ENCODE measurements around the gene OPN3. TPM values are rescaled to one million over a fixed set of nuclear protein-coding genes. Genes with fewer than 3 reads are reported as not detected.
A peak's percentile ranks its signal among the peaks of the same experiment; 100 is the strongest.

The OPN3 gene
- total RNA-seq, 1 donor from 2014 or later: 32.1 TPM

DNA sequence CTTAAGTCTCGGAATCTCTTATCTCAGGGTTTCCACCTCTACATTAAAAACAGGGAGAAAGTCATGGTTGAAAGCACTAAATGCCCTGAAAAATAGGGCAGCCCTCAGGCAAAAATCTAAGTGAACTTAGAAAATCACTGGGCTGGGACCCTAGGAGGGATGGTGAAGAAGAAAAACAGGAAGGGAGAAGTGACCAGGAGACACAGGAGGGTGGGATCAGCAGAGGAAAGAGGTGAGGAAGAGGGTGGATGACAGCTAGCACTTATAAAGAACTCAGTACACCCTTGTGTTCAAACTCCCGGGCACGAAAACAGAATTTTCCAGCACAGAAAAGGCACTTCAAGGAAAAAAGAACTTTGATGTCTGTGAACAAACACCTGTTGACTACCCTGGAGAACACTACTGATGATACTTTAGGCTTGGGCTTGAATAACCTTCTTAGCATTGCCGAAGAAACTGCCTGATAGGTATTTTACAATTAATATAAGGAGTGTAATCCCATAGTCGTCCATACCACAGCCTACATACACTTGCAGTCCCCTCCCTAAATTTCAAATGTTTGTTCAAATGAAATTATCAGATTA lies 2.0 kb downstream of the OPN3 start:
- Mint-ChIP-seq H3K4me1 (peaks cover 65% of the 10 kb centered on the region), H3K4me3 (peak overlapping the region; percentile 93), H3K27ac (peak overlapping the region; percentile 83), H3K36me3 (ENCODE audit: low read depth) (peaks cover 33% of the 10 kb centered on the region), H3K9me3 (peaks cover 1% of the 10 kb centered on the region), H3K27me3 (no peaks in the 10 kb centered on the region)
- TF ChIP-seq, protein P1, sequence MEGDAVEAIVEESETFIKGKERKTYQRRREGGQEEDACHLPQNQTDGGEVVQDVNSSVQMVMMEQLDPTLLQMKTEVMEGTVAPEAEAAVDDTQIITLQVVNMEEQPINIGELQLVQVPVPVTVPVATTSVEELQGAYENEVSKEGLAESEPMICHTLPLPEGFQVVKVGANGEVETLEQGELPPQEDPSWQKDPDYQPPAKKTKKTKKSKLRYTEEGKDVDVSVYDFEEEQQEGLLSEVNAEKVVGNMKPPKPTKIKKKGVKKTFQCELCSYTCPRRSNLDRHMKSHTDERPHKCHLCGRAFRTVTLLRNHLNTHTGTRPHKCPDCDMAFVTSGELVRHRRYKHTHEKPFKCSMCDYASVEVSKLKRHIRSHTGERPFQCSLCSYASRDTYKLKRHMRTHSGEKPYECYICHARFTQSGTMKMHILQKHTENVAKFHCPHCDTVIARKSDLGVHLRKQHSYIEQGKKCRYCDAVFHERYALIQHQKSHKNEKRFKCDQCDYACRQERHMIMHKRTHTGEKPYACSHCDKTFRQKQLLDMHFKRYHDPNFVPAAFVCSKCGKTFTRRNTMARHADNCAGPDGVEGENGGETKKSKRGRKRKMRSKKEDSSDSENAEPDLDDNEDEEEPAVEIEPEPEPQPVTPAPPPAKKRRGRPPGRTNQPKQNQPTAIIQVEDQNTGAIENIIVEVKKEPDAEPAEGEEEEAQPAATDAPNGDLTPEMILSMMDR (IDR thresholded peaks at IDR 0.05): no peak
- POLR2A ChIA-PET: interaction anchor here (1.0 to 2.5 kb wide), 5 partner anchors 9 to 119 kb away, joined by 3 to 10 read pairs (median 4); partner anchors contain the start of gene FH
- CTCF ChIA-PET: interaction anchor here (1.3 kb wide), 1 partner anchor 27 kb away, joined by 7 read pairs; no protein-coding TSS in a partner anchor
- DNase-seq (no peak), ATAC-seq (ENCODE audit: low read depth) (no peak)
- intact Hi-C loops (cut with micrococcal nuclease): loop anchor here (5.0 kb wide), 2 partner anchors 36 to 1619 kb away; partner anchors contain the start of genes CEP170 and SDCCAG8

DNA sequence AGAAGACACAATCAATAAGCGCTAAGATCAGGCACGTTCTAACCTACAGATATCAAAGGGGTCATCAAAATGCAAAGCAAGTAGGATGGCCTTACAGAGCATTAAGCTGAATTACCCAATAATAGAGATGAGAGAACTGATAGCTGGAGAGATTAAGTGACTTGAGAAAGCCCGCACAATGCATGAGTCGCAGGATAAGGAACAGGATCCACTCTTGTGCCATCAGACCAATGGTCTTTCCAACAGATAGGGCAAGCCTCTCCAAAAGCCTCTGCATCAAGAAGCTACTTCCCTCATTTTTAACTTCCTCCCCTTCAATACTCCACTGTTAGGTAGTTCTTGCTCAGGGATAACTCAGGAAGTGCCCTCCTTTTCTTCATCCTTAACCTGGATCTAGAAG lies 2.6 kb downstream of the OPN3 start:
- peaks cover 65% of the 10 kb centered on the region for H3K4me1 Mint-ChIP-seq
- DNase-seq: no peak
- H3K27ac Mint-ChIP-seq: peak overlapping the region; percentile 83
- no peaks in the 10 kb centered on the region for H3K9me3 Mint-ChIP-seq
- intact Hi-C loops (cut with micrococcal nuclease): loop anchor here (5.0 kb wide), 2 partner anchors 35 to 1620 kb away; partner anchors contain the start of genes CEP170 and SDCCAG8
- ChIA-PET POLR2A (interaction anchor here (0.8 to 2.5 kb wide), 2 partner anchors 26 to 85 kb away, joined by 4 to 10 read pairs; no protein-coding TSS in a partner anchor), CTCF (interaction anchor here (1.3 kb wide), 1 partner anchor 26 kb away, joined by 7 read pairs; no protein-coding TSS in a partner anchor)
- H3K36me3 Mint-ChIP-seq (ENCODE audit: low read depth): peaks cover 33% of the 10 kb centered on the region
- H3K27me3 Mint-ChIP-seq: no peaks in the 10 kb centered on the region
- no peak for ATAC-seq (ENCODE audit: low read depth)
- peak overlapping the region; percentile 93 for H3K4me3 Mint-ChIP-seq
- TF ChIP-seq, protein P1 (IDR thresholded peaks at IDR 0.05): no peak

DNA sequence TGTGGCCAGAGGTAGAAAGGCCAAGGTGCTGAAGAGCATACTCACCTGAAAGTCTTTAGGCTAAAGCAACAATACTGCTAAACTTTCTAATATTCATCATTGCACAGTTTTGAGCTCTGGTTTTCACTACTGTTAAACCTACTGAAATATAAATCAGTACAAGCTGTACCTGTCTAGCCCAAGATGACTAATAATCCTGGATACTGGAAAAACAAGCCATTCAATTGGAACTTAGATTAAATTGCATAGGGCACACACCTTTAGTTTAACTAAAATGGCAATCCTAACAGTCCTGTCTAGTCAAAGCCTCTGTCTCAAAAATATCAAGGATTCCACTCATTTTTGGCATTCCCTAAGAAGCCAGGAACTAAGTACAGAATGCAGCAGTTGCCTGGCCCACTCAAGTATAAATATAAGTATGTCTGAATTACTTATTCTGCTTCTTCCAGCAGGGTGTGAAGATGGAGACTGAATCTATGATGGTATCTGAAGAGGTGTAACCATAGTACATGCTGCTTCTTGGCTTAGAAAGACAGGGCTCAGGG lies 3.1 kb downstream of the OPN3 start:
- Mint-ChIP-seq H3K4me1 (peaks cover 68% of the 10 kb centered on the region), H3K9me3 (no peaks in the 10 kb centered on the region), H3K36me3 (ENCODE audit: low read depth) (peaks cover 38% of the 10 kb centered on the region), H3K27me3 (no peaks in the 10 kb centered on the region), H3K27ac (peak overlapping the region; percentile 83), H3K4me3 (peak overlapping the region; percentile 93)
- ChIA-PET CTCF (interaction anchor here (1.3 kb wide), 1 partner anchor 26 kb away, joined by 7 read pairs; no protein-coding TSS in a partner anchor), POLR2A (interaction anchor here (0.8 to 2.5 kb wide), 2 partner anchors 26 to 85 kb away, joined by 4 to 10 read pairs; no protein-coding TSS in a partner anchor)
- TF ChIP-seq, protein P1 (IDR thresholded peaks at IDR 0.05): no peak
- intact Hi-C loops (cut with micrococcal nuclease): loop anchor here (5.0 kb wide), 2 partner anchors 35 to 1620 kb away; partner anchors contain the start of genes CEP170 and SDCCAG8
- ATAC-seq (ENCODE audit: low read depth) (no peak), DNase-seq (no peak)

DNA sequence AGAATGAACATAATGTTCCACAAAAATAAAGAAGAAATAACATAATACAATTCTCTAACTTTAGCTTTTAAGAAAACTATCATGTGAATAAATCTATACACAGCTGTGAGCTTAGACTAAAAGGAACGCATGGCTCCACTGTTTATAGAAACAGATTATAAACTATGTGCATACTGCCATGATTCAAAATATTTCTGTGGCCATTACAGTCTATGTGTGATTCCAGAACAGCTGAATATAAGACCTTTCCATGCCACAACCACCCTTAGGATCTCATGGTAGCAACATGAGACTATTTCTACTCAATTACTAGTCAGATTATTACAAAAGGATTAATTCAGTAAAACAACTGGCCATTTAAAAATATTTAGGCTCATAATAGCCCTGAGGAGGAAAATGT lies 3.9 kb downstream of the OPN3 start:
- Mint-ChIP-seq H3K4me3 (peak overlapping the region; percentile 93), H3K27ac (peak overlapping the region; percentile 83), H3K36me3 (ENCODE audit: low read depth) (peaks cover 45% of the 10 kb centered on the region), H3K9me3 (no peaks in the 10 kb centered on the region), H3K4me1 (peaks cover 73% of the 10 kb centered on the region), H3K27me3 (no peaks in the 10 kb centered on the region)
- intact Hi-C loops (cut with micrococcal nuclease): loop anchor here (5.0 kb wide), 2 partner anchors 34 to 1621 kb away; partner anchors contain the start of genes CEP170 and SDCCAG8
- ChIA-PET CTCF (interaction anchor here (1.4 kb wide), 1 partner anchor 25 kb away, joined by 7 read pairs; no protein-coding TSS in a partner anchor), POLR2A (interaction anchor here (1.2 to 1.6 kb wide), 2 partner anchors 26 to 117 kb away, joined by 3 read pairs; partner anchors contain the start of gene FH)
- TF ChIP-seq, protein P1 (IDR thresholded peaks at IDR 0.05): no peak
- DNase-seq (no peak), ATAC-seq (ENCODE audit: low read depth) (no peak)
